Neural cell (in vitro differentiated cells): ENCODE results near the gene KRT36.

Experiments
- EP300 ChIP-seq: fragments of 450-650 bp; conservative IDR thresholded peaks from 2 replicates; pipeline ENCODE4 v1.6.1; 2014; ENCODE audit warnings: antibody characterized with exemption, mild to moderate bottlenecking, moderate library complexity; ENCODE audit not compliant: poor library complexity, severe bottlenecking
- EZH2 ChIP-seq: fragments of 200-600, 300-800 bp; shearing (Covaris generic), sonication (generic); IDR thresholded peaks from 2 replicates; pipeline ENCODE4 v1.6.1; 2014; ENCODE audit warnings: antibody characterized with exemption, low read length, borderline replicate concordance, mild to moderate bottlenecking; ENCODE audit not compliant: insufficient read depth, poor library complexity, severe bottlenecking
- MXI1 ChIP-seq: fragments of 450-650 bp; conservative IDR thresholded peaks from 2 replicates; pipeline ENCODE4 v1.6.1; 2014; ENCODE audit warnings: antibody characterized with exemption, mild to moderate bottlenecking; ENCODE audit not compliant: poor library complexity, severe bottlenecking
- POLR2AphosphoS5 ChIP-seq: IDR thresholded peaks from 2 replicates; pipeline ENCODE4 v1.6.1; 2012
- RAD21 ChIP-seq: fragments of 450-650 bp; conservative IDR thresholded peaks from 2 replicates; pipeline ENCODE4 v1.6.1; 2014; ENCODE audit warnings: antibody characterized with exemption, mild to moderate bottlenecking, moderate library complexity
- REST ChIP-seq: IDR thresholded peaks from 2 replicates; pipeline ENCODE4 v1.6.1; 2012; ENCODE audit warnings: borderline replicate concordance
- SMC3 ChIP-seq: fragments of 450-650 bp; conservative IDR thresholded peaks from 2 replicates; pipeline ENCODE4 v1.6.1; 2014; ENCODE audit warnings: antibody characterized with exemption, mild to moderate bottlenecking, moderate library complexity; ENCODE audit not compliant: poor library complexity
- TAF1 ChIP-seq: IDR thresholded peaks from 2 replicates; pipeline ENCODE4 v1.6.1; 2012; ENCODE audit warnings: low read depth
- TF ChIP-seq, protein P1 (sequence below): fragments of 450-650 bp; IDR thresholded peaks from 2 replicates; pipeline ENCODE4 v1.5.1; 2014; ENCODE audit warnings: antibody characterized with exemption, mild to moderate bottlenecking, moderate library complexity; ENCODE audit not compliant: poor library complexity, severe bottlenecking

DNA sequence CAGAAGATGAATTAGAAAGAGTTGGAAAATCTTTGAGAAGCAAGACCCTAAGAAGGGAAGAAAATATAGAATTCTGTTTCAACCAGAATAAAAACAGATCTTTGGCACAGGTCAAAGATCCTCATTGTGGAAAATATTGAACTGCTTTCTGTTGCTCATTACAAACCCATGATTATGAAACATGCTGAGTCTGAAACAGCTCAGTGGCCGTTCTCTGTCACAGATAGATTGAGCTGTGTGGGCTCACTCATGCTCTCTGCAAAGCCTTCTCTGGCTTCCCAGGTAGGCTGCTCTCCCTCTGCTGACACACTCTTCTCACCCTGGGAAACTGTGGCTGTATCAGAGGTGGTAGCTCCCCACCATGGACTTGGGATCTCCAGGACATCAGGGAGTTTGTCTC lies 45.5 kb downstream of the KRT36 start:
- TF ChIP-seq, protein P1, sequence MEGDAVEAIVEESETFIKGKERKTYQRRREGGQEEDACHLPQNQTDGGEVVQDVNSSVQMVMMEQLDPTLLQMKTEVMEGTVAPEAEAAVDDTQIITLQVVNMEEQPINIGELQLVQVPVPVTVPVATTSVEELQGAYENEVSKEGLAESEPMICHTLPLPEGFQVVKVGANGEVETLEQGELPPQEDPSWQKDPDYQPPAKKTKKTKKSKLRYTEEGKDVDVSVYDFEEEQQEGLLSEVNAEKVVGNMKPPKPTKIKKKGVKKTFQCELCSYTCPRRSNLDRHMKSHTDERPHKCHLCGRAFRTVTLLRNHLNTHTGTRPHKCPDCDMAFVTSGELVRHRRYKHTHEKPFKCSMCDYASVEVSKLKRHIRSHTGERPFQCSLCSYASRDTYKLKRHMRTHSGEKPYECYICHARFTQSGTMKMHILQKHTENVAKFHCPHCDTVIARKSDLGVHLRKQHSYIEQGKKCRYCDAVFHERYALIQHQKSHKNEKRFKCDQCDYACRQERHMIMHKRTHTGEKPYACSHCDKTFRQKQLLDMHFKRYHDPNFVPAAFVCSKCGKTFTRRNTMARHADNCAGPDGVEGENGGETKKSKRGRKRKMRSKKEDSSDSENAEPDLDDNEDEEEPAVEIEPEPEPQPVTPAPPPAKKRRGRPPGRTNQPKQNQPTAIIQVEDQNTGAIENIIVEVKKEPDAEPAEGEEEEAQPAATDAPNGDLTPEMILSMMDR = no peak
- TF ChIP-seq REST (no peak), SMC3 (no peak), POLR2AphosphoS5 (no peak), EZH2 (no peak), RAD21 (no peak), TAF1 (no peak), EP300 (no peak), MXI1 (no peak)
